C4-2B (cell line): ENCODE data around the gene UGCG.

Source experiments
- CTCF ChIP-seq: fragments of 450-650 bp; conservative IDR thresholded peaks from 2 replicates; pipeline ENCODE4 v1.5.1; 2017; ENCODE audit warnings: mild to moderate bottlenecking
- ZFX ChIP-seq: fragments of 450-650 bp; IDR thresholded peaks from 2 replicates; pipeline ENCODE4 v1.6.1; 2017

DNA sequence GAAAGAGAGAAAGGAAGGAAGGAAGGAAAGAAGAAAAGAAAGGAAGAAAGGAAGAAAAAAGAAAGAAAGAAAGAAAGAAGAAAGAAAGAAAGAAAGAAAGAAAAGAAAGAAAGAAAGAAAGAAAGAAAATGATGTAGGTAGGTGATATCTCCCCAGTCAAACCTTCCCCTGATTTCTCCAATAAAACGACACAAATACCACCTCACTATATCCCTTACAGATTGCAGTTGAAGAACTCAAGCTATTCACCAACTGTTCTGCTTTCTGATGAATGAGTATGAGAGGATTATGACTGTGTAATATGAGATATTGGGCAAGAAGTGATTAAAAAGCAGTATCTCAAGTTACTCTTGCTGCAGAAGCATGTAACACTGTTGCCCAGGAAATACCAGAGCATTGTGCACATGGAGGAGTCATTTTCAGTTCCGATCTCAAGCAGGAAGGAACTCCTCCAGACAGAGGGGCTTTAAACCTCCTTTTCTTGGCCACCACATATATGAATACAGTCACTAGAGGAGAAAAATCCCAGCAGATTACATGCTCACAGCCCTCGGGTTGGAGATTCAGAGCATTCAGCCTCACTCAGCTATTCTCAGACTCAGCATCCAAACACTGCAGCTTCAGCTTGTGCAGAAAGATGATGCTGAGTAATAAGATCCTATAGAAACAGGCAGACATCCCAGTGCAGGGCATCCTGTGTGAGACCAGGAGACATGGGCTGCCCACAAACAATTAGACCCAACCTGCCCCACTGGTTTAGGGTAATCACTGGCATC is 61.4 kb downstream of the UGCG start:
- TF ChIP-seq CTCF: no peak
- no peak for TF ChIP-seq ZFX
